K562 (cell line): Measurements from ENCODE around the gene ZNF276. TPM values are rescaled to one million over a fixed set of nuclear protein-coding genes. Genes with fewer than 3 reads are reported as not detected.
A peak's percentile ranks its signal among the peaks of the same experiment; 100 is the strongest.

Source experiments
- FOXA3 ChIP-seq, 2 experiments: fragments of 450-650 bp in 1 of 2; sonication (generic) in 1 of 2; formaldehyde crosslinking; IDR thresholded peaks in 1 of 2; conservative IDR thresholded peaks in 1 of 2; 2 replicates each; pipeline versions ENCODE4 v1.4.0 to v1.8.0; 2020 to 2022; ENCODE audit warnings: mild to moderate bottlenecking in 2 of 2, missing genetic modification reagents in 1 of 2
- HSF4 ChIP-seq: fragments of 250-450 bp; sonication (Bioruptor Pico); IDR thresholded peaks from 2 replicates; pipeline ENCODE4 v2.1.2; 2022; ENCODE audit warnings: mild to moderate bottlenecking, moderate library complexity, borderline replicate concordance
- KHSRP ChIP-seq: fragments of 450-650 bp; IDR thresholded peaks from 2 replicates; pipeline ENCODE4 v1.6.1; 2017
- MIER1 ChIP-seq: fragments of 450-650 bp; IDR thresholded peaks from 2 replicates; pipeline ENCODE4 v1.6.1; 2016; ENCODE audit warnings: antibody characterized with exemption, mild to moderate bottlenecking, low read depth
- NKRF ChIP-seq: fragments of 450-650 bp; IDR thresholded peaks from 2 replicates; pipeline ENCODE4 v1.6.1; 2016; ENCODE audit warnings: borderline replicate concordance
- SRF ChIP-seq, 2 experiments: fragments of 250-450, 450-650 bp in 1 of 2; sonication (Bioruptor Pico) in 1 of 2; sonication (generic) in 1 of 2; formaldehyde crosslinking; IDR thresholded peaks; 2 replicates each; pipeline versions ENCODE4 v1.5.0 to v1.5.1; 2020 to 2022; ENCODE audit warnings: mild to moderate bottlenecking in 1 of 2, missing genetic modification reagents in 1 of 2
- TBP ChIP-seq: optimal IDR thresholded peaks from 2 replicates; pipeline ENCODE3; 2011; ENCODE audit warnings: low read depth, low read length, improper control_type of control experiment
- ZBTB43 ChIP-seq: sonication (generic); formaldehyde crosslinking; IDR thresholded peaks from 2 replicates; pipeline ENCODE4 v1.8.0; 2023; ENCODE audit warnings: mild to moderate bottlenecking, missing genetic modification reagents
- ZC3H11A ChIP-seq: IDR thresholded peaks from 2 replicates; pipeline ENCODE4 v1.6.1; 2012; ENCODE audit warnings: low read depth, low read length, improper control_type of control experiment
- ZFP1 ChIP-seq: fragments of 450-650 bp; formaldehyde crosslinking; IDR thresholded peaks from 2 replicates; pipeline ENCODE4 v1.4.0; 2020; ENCODE audit warnings: mild to moderate bottlenecking, mixed read lengths
- ZFP91 ChIP-seq: sonication (generic); formaldehyde crosslinking; IDR thresholded peaks from 2 replicates; pipeline ENCODE4 v1.8.0; 2022; ENCODE audit warnings: mild to moderate bottlenecking, missing genetic modification reagents
- ZNF318 ChIP-seq, 2 experiments: fragments of 450-650 bp; IDR thresholded peaks; 2 replicates each; pipeline ENCODE4 v1.6.1; 2016; ENCODE audit warnings: mild to moderate bottlenecking in 2 of 2, borderline replicate concordance in 1 of 2, low read depth in 1 of 2, moderate library complexity in 1 of 2
- polyA plus RNA-seq, 8 experiments: library from polyadenylated mRNA; depleted of rRNA in 4 of 8; stranded (reverse) in 5 of 8; unstranded in 3 of 8; fragments of >200 nt; fragmentation: Nextera tagmentation in 2 of 8; fragmentation: Illumina TruSeq in 1 of 8; extraction: Ambion mirVana in 2 of 8; extraction: Trizol in 1 of 8; gene quantifications; 2 replicates each; pipeline versions ENCODE4 v1.2.1 to v1.2.3, GENCODE V29; 2011 to 2014; ENCODE audit warnings: inconsistent platforms in 1 of 8, missing spikeins in 1 of 8
- total RNA-seq, 7 experiments: library from RNA; depleted of rRNA in 6 of 7; stranded (reverse); fragments of >200 nt in 6 of 7; fragmentation: Illumina TruSeq in 2 of 7; extraction: Trizol in 2 of 7; gene quantifications; 2 replicates each; pipeline versions ENCODE4 v1.2.1 to v1.2.3, GENCODE V29; 2011 to 2021; ENCODE audit warnings: low replicate concordance in 1 of 7

The ZNF276 gene
- total and polyA plus RNA-seq, 9 of the 15 experiments (the other 6 are each of a cell fraction or from before 2014, with no cell fraction given): 0.49 to 43.9 (median 15.8) TPM

GRCh38 chr16:89701425-89702406 lies 19.6 kb upstream of the ZNF276 start, which contains the start of gene SPATA2L (continued):
- TF ChIP-seq ZBTB43 (CRISPR knock-in tag): no peak
- TF ChIP-seq MIER1: no peak
- TF ChIP-seq TBP: peak; percentile 42
- TF ChIP-seq HSF4 (CRISPR knock-in tag): no peak
- TF ChIP-seq SRF (CRISPR knock-in tag; IDR thresholded peaks at IDR 0.05): no peak; a peak in 1 of 4 replicates
- no peak for TF ChIP-seq ZFP1
- no peak for TF ChIP-seq KHSRP
- no peak for TF ChIP-seq ZNF318 (IDR thresholded peaks at IDR 0.05; ENCODE audit: borderline replicate concordance in 1 of 2, low read depth in 1 of 2)
- TF ChIP-seq NKRF: peak; percentile 93
- no peak; a peak in 1 of 4 replicates for TF ChIP-seq FOXA3 (CRISPR knock-in tag; conservative IDR thresholded peaks at IDR 0.05 in 1 of 2, IDR thresholded peaks at IDR 0.05 in 1 of 2)
- no peak for TF ChIP-seq ZFP91 (CRISPR knock-in tag)
- TF ChIP-seq ZC3H11A: no peak
